Smooth muscle cell (in vitro differentiated cells): ENCODE measurements around the gene MFGE8. TPM values are rescaled to one million over a fixed set of nuclear protein-coding genes. Genes with fewer than 3 reads are reported as not detected.

ENCODE experiments used
- DNase-seq: peaks from one replicate; lab custom pipeline; 2025; ENCODE audit not compliant: unreplicated experiment; lab: John Stamatoyannopoulos, UW
- H2AFZ ChIP-seq: fragments of 200-600 bp; sonication (generic); 2 replicates; pipeline ENCODE4 v1.6.0; 2016; ENCODE audit warnings: antibody characterized with exemption, low read depth, mild to moderate bottlenecking
- H3F3A ChIP-seq: fragments of 200-600 bp; sonication (generic); 2 replicates; pipeline ENCODE4 v1.6.0; 2017; ENCODE audit warnings: antibody characterized with exemption, low read depth
- H3K27ac ChIP-seq: fragments of 200-600 bp; sonication (generic); 2 replicates; pipeline ENCODE4 v1.5.1; 2016; ENCODE audit warnings: low read depth, mild to moderate bottlenecking
- H3K27me3 ChIP-seq: fragments of 200-600 bp; sonication (generic); 2 replicates; pipeline ENCODE4 v1.6.1; 2016; ENCODE audit warnings: low read depth, mild to moderate bottlenecking
- H3K36me3 ChIP-seq: fragments of 200-600 bp; sonication (generic); 2 replicates; pipeline ENCODE4 v1.5.1; 2016; ENCODE audit warnings: low read depth
- H3K4me1 ChIP-seq: fragments of 200-600 bp; sonication (generic); 2 replicates; pipeline ENCODE4 v1.5.1; 2016; ENCODE audit warnings: low read depth
- H3K4me2 ChIP-seq: fragments of 200-600 bp; sonication (generic); 2 replicates; pipeline ENCODE4 v1.6.0; 2016; ENCODE audit warnings: mild to moderate bottlenecking
- H3K4me3 ChIP-seq: fragments of 200-600 bp; sonication (generic); 2 replicates; pipeline ENCODE4 v1.5.1; 2016; ENCODE audit warnings: mild to moderate bottlenecking
- H3K79me2 ChIP-seq: fragments of 200-600 bp; sonication (generic); 2 replicates; pipeline ENCODE4 v1.6.0; 2016; ENCODE audit warnings: low read depth, mild to moderate bottlenecking
- H3K9ac ChIP-seq: fragments of 200-600 bp; sonication (generic); 2 replicates; pipeline ENCODE4 v1.6.0; 2016; ENCODE audit warnings: low read depth
- H3K9me3 ChIP-seq: fragments of 200-600 bp; sonication (generic); replicated peaks from 2 replicates; pipeline ENCODE4 v1.5.1; 2016; ENCODE audit warnings: low read depth
- H4K20me1 ChIP-seq: fragments of 200-600 bp; sonication (generic); 2 replicates; pipeline ENCODE4 v1.6.0; 2016; ENCODE audit warnings: low read depth
- WGBS: methylation state at CpG from one replicate; pipeline ENCODE4 v1.1.7; 2016; ENCODE audit warnings: low lambda C conversion rate; 5-methylcytosine and 5-hydroxymethylcytosine counted together
- polyA plus RNA-seq: library from polyadenylated mRNA; unstranded; fragments of >200 nt; fragmentation: Nextera tagmentation; extraction: Ambion mirVana; gene quantifications from 2 replicates; pipeline ENCODE4 v1.2.1, GENCODE V29; 2016
- total RNA-seq: library from RNA; depleted of rRNA; stranded (reverse); fragments of >200 nt; gene quantifications from 2 replicates; pipeline ENCODE4 v1.2.3, GENCODE V29; 2014
- TF ChIP-seq, protein P1 (sequence below): fragments of 200-600 bp; sonication (generic); IDR thresholded peaks from 2 replicates; pipeline ENCODE4 v1.5.1; 2017; ENCODE audit warnings: borderline replicate concordance, mild to moderate bottlenecking, antibody characterized with exemption; ENCODE audit not compliant: insufficient read depth, poor library complexity, severe bottlenecking

Gene MFGE8
- total and polyA plus RNA-seq, 2 experiments from 2014 or later: 185 to 237 TPM

- 88% methylated on average over 12 of the region's 12 CpGs for WGBS
- Histone ChIP-seq H3F3A (no peaks in the 10 kb centered on the region), H4K20me1 (peaks cover 67% of the 10 kb centered on the region), H3K79me2 (peaks cover 22% of the 10 kb centered on the region), H3K36me3 (no peaks in the 10 kb centered on the region), H3K9me3 (no peaks in the 10 kb centered on the region), H3K4me2 (no peak overlapping the region), H3K4me1 (peaks cover 19% of the 10 kb centered on the region), H3K9ac (no peak overlapping the region), H3K27me3 (no peaks in the 10 kb centered on the region), H3K27ac (no peak overlapping the region), H3K4me3 (no peak overlapping the region), H2AFZ (no peak overlapping the region)
- DNase-seq: no peak
- TF ChIP-seq, protein P1, sequence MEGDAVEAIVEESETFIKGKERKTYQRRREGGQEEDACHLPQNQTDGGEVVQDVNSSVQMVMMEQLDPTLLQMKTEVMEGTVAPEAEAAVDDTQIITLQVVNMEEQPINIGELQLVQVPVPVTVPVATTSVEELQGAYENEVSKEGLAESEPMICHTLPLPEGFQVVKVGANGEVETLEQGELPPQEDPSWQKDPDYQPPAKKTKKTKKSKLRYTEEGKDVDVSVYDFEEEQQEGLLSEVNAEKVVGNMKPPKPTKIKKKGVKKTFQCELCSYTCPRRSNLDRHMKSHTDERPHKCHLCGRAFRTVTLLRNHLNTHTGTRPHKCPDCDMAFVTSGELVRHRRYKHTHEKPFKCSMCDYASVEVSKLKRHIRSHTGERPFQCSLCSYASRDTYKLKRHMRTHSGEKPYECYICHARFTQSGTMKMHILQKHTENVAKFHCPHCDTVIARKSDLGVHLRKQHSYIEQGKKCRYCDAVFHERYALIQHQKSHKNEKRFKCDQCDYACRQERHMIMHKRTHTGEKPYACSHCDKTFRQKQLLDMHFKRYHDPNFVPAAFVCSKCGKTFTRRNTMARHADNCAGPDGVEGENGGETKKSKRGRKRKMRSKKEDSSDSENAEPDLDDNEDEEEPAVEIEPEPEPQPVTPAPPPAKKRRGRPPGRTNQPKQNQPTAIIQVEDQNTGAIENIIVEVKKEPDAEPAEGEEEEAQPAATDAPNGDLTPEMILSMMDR: no peak
These were observed 3.0 kb downstream of the MFGE8 start for GRCh38 chr15:88909956-88910831.

DNA sequence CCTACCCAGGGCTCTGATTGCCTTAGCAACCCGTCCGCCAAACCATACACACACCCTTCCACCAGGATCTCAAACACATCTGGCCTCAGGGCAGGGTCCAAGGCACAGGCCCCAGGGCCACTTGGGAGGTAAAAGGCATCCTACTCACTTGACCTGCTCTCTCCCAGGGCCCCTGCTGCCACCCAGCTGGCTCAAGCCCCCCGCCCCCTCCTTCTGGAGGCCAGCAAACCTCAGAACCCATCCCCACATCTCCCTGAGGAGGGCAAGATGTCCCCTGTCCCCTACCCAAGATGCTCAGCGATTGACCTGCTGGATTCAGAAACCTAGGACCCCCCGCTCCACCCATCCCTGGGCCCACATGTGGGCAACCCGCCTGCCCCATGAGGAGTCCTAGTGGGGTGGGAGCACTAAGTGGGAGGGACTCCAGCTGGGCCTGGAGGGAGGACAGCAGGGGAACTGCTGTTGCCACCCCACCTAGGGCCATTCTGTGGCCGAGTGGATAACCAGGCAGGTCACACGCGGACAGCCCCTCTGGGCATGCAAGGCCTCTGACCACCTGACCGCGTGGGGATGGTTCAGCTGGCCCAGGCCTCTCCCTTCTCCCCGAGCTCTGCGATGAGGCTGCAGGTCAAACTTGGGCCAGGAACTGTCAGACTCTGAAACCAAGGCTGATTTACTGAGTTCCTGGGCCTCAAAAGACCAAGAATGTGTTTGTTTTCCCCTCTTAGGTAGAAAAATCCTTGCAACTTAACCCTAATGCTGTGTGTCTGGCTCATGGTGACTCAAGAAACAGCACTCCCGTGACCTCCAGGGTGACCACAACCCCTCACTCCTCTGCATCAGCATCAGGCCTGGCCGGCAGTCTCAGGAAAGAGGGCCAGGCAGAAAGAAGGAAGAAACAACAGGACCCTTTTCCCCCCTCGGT lies 4.2 kb downstream of the MFGE8 start:
- no peaks in the 10 kb centered on the region for H3F3A ChIP-seq
- H3K4me2 ChIP-seq: peak overlapping the region; percentile 11
- H3K36me3 ChIP-seq: no peaks in the 10 kb centered on the region
- no peak for DNase-seq
- WGBS: 82% methylated on average over 16 of the region's 16 CpGs
- H3K27ac ChIP-seq: peak overlapping the region; percentile 15
- H3K9me3 ChIP-seq: no peaks in the 10 kb centered on the region
- peak overlapping the region; percentile 11 for H3K9ac ChIP-seq
- peaks cover 22% of the 10 kb centered on the region for H3K79me2 ChIP-seq
- H3K27me3 ChIP-seq: no peaks in the 10 kb centered on the region
- H2AFZ ChIP-seq: no peak overlapping the region
- peaks cover 78% of the 10 kb centered on the region for H4K20me1 ChIP-seq
- H3K4me3 ChIP-seq: no peak overlapping the region
- TF ChIP-seq, protein P1: no peak
- peaks cover 19% of the 10 kb centered on the region for H3K4me1 ChIP-seq

- Histone ChIP-seq H3K9me3 (no peaks in the 10 kb centered on the region), H3K79me2 (peaks cover 22% of the 10 kb centered on the region), H4K20me1 (peaks cover 86% of the 10 kb centered on the region), H3K4me2 (no peak overlapping the region), H3F3A (no peaks in the 10 kb centered on the region), H3K9ac (no peak overlapping the region), H3K27ac (no peak overlapping the region), H2AFZ (no peak overlapping the region), H3K36me3 (no peaks in the 10 kb centered on the region), H3K27me3 (no peaks in the 10 kb centered on the region), H3K4me1 (peaks cover 15% of the 10 kb centered on the region), H3K4me3 (no peak overlapping the region)
- TF ChIP-seq, protein P1: no peak
- DNase-seq: no peak
- WGBS: 91% methylated on average over 12 of the region's 12 CpGs
These were observed 5.1 kb downstream of the MFGE8 start for GRCh38 chr15:88908123-88908522.
